ENCODE measurements around the gene HSPB1.
"Not testable (repeated sequence)": the region's sequence is repeated elsewhere in the genome, so short reads cannot be mapped to it uniquely, and the experiment has no call there.

The HSPB1 gene

GRCh38 chr7:76335417-76335816 is 32.9 kb downstream of the HSPB1 start:
- DNase-seq, result not testable (repeated sequence)

- no peak for DNase-seq
Observed at GRCh38 chr7:76336094-76336493, 33.6 kb downstream of the HSPB1 start.

GRCh38 chr7:76337147-76337546 is 34.7 kb downstream of the HSPB1 start:
- DNase-seq, result no peak

- no peak for DNase-seq
Observed at GRCh38 chr7:76338298-76339084, 36.0 kb downstream of the HSPB1 start.

GRCh38 chr7:76340617-76341131 is 38.2 kb downstream of the HSPB1 start:
- no peak for DNase-seq

GRCh38 chr7:76342222-76342621 is 39.7 kb downstream of the HSPB1 start:
- no peak for DNase-seq

- no peak for DNase-seq
Observed at GRCh38 chr7:76343294-76343930, 40.9 kb downstream of the HSPB1 start.

- DNase-seq, result no peak
Observed at GRCh38 chr7:76343931-76344321, 41.5 kb downstream of the HSPB1 start.

GRCh38 chr7:76346097-76346496 is 43.6 kb downstream of the HSPB1 start:
- DNase-seq, result no peak

- no peak for DNase-seq
Observed at GRCh38 chr7:76346778-76347177, 44.3 kb downstream of the HSPB1 start.

GRCh38 chr7:76347710-76348109 is 45.2 kb downstream of the HSPB1 start:
- DNase-seq, result no peak

- no peak for DNase-seq
Observed at GRCh38 chr7:76349313-76349885, 46.9 kb downstream of the HSPB1 start.

GRCh38 chr7:76351372-76351771 is 48.9 kb downstream of the HSPB1 start:
- no peak for DNase-seq

- DNase-seq, result no peak
Observed at GRCh38 chr7:76352193-76352592, 49.7 kb downstream of the HSPB1 start.

- DNase-seq, result no peak
Observed at GRCh38 chr7:76353744-76354143, 51.3 kb downstream of the HSPB1 start.
